Transverse colon (tissue), 4 donors: Measurements from ENCODE around the gene VSTM2L. TPM values are rescaled to one million over a fixed set of nuclear protein-coding genes. Genes with fewer than 3 reads are reported as not detected.
"Not testable (repeated sequence)": the region's sequence is repeated elsewhere in the genome, so short reads cannot be mapped to it uniquely, and the experiment has no call there.

ENCODE experiments used
- DNase-seq: peaks from one replicate; pipeline ENCODE4 v3.0.0-alpha.2; 2019
- H3K27ac ChIP-seq, 4 donors: fragments of 200-600 bp; sonication (generic); 2 replicates each; pipeline ENCODE4 v1.5.1; 2016 to 2018; ENCODE audit warnings: inconsistent platforms in 4 of 4
- H3K27me3 ChIP-seq: fragments of 200-600 bp; sonication (generic); 2 replicates; pipeline ENCODE4 v1.5.1; 2017; ENCODE audit warnings: inconsistent platforms
- H3K36me3 ChIP-seq, 4 donors: fragments of 200-600 bp; sonication (generic); 2 replicates each; pipeline ENCODE4 v1.5.1; 2017 to 2019; ENCODE audit warnings: inconsistent platforms in 4 of 4
- H3K4me1 ChIP-seq, 4 donors: fragments of 200-600 bp; sonication (generic); 2 replicates each; pipeline ENCODE4 v1.5.1; 2017 to 2020; ENCODE audit warnings: inconsistent platforms in 4 of 4
- H3K4me3 ChIP-seq, 4 donors: fragments of 200-600 bp; sonication (generic); 1 replicate in 1 of 4; 2 replicates in 3 of 4; pipeline versions ENCODE4 v1.5.1 to v1.6.1; 2017 to 2019; ENCODE audit warnings: inconsistent platforms in 4 of 4
- H3K9me3 ChIP-seq, 2 donors: fragments of 200-600 bp; sonication (generic); 2 replicates each; pipeline ENCODE4 v1.5.1; 2017 to 2019; ENCODE audit warnings: inconsistent platforms in 2 of 2
- EP300 ChIP-seq: sonication (generic); formaldehyde crosslinking; IDR thresholded peaks from one replicate; pipeline ENCODE4 v1.6.1; 2017; ENCODE audit warnings: antibody characterized with exemption, low read depth
- POLR2A ChIP-seq: fragments of 450-650 bp; IDR thresholded peaks from one replicate; pipeline ENCODE4 v1.6.1; 2016; ENCODE audit warnings: antibody characterized with exemption, mild to moderate bottlenecking, moderate library complexity
- POLR2AphosphoS5 ChIP-seq, 3 donors: sonication (generic); formaldehyde crosslinking; IDR thresholded peaks; one replicate each; pipeline ENCODE4 v1.6.1; 2016; ENCODE audit warnings: antibody characterized with exemption in 3 of 3
- WGBS, 2 donors: methylation state at CpG; one replicate each; pipeline ENCODE4 v1.1.5; 2018; ENCODE audit warnings: low coverage in 1 of 2; 5-methylcytosine and 5-hydroxymethylcytosine counted together
- in situ Hi-C, 4 donors: fragments of 200-750 bp; cut with MboI; loops; one replicate each; pipeline versions ENCODE4 v1.15.0 to v1.15.1; 2017; ENCODE audit warnings: low sequenced_read_pairs in 3 of 4, low pct_ligation_motif_present in 1 of 4, low pct_unique_long_range_greater_than_20kb in 1 of 4
- intact Hi-C: fragments of 100-400 bp; cut with DNase I; formaldehyde crosslinking; loops from one replicate; pipeline ENCODE4 v1.15.1; 2023; ENCODE audit warnings: low total_unique reads
- total RNA-seq, 4 donors: library from RNA; depleted of rRNA; stranded (reverse); fragments of >200 nt; gene quantifications; one replicate each; pipeline ENCODE4 v1.1.0, GENCODE V29; 2016
- TF ChIP-seq, protein P1 (sequence below), 5 experiments: fragments of 200-600 bp in 3 of 5; fragments of 450-650 bp in 2 of 5; sonication (generic) in 3 of 5; IDR thresholded peaks; 1 replicate in 2 of 5; 2 replicates in 3 of 5; pipeline ENCODE4 v1.5.1; 2016 to 2017; ENCODE audit warnings: antibody characterized with exemption in 5 of 5, inconsistent platforms in 3 of 5, mild to moderate bottlenecking in 2 of 5, moderate library complexity in 1 of 5

Gene VSTM2L
- total RNA-seq, 4 donors from 2014 or later: 3.0 to 6.6 (median 3.0) TPM; not detected in 1

GRCh38 chr20:37955511-37955910, 52.6 kb downstream of the VSTM2L start:
- H3K36me3 ChIP-seq: no peaks in the 10 kb centered on the region
- WGBS, 2 donors: 82 to 83% methylated on average over 3 to 7 of the region's 7 CpGs
- intact Hi-C loops: no loop called here
- no peaks in the 10 kb centered on the region for H3K4me1 ChIP-seq
- DNase-seq: no peak
- H3K4me3 ChIP-seq: no peak overlapping the region
- no peaks in the 10 kb centered on the region for H3K27me3 ChIP-seq
- TF ChIP-seq, protein P1, sequence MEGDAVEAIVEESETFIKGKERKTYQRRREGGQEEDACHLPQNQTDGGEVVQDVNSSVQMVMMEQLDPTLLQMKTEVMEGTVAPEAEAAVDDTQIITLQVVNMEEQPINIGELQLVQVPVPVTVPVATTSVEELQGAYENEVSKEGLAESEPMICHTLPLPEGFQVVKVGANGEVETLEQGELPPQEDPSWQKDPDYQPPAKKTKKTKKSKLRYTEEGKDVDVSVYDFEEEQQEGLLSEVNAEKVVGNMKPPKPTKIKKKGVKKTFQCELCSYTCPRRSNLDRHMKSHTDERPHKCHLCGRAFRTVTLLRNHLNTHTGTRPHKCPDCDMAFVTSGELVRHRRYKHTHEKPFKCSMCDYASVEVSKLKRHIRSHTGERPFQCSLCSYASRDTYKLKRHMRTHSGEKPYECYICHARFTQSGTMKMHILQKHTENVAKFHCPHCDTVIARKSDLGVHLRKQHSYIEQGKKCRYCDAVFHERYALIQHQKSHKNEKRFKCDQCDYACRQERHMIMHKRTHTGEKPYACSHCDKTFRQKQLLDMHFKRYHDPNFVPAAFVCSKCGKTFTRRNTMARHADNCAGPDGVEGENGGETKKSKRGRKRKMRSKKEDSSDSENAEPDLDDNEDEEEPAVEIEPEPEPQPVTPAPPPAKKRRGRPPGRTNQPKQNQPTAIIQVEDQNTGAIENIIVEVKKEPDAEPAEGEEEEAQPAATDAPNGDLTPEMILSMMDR (IDR thresholded peaks at IDR 0.05): no peak
- TF ChIP-seq POLR2AphosphoS5 (IDR thresholded peaks at IDR 0.05) (no peak), POLR2A (no peak), EP300 (no peak)
- H3K27ac ChIP-seq: no peak overlapping the region
- in situ Hi-C loops: no loop called here
- H3K9me3 ChIP-seq: no peaks in the 10 kb centered on the region

GRCh38 chr20:37956107-37956585, 53.2 kb downstream of the VSTM2L start:
- TF ChIP-seq, protein P1 (IDR thresholded peaks at IDR 0.05): no peak
- TF ChIP-seq POLR2AphosphoS5 (IDR thresholded peaks at IDR 0.05) (no peak), POLR2A (no peak), EP300 (no peak)
- WGBS, 2 donors: 25 to 28% methylated on average over 3 of the region's 3 CpGs
- Histone ChIP-seq H3K27me3 (no peaks in the 10 kb centered on the region), H3K4me1 (no peaks in the 10 kb centered on the region), H3K36me3 (no peaks in the 10 kb centered on the region), H3K27ac (no peak overlapping the region), H3K4me3 (no peak overlapping the region), H3K9me3 (no peaks in the 10 kb centered on the region)
- in situ Hi-C loops (no loop called here), intact Hi-C loops (no loop called here)
- no peak for DNase-seq

DNA sequence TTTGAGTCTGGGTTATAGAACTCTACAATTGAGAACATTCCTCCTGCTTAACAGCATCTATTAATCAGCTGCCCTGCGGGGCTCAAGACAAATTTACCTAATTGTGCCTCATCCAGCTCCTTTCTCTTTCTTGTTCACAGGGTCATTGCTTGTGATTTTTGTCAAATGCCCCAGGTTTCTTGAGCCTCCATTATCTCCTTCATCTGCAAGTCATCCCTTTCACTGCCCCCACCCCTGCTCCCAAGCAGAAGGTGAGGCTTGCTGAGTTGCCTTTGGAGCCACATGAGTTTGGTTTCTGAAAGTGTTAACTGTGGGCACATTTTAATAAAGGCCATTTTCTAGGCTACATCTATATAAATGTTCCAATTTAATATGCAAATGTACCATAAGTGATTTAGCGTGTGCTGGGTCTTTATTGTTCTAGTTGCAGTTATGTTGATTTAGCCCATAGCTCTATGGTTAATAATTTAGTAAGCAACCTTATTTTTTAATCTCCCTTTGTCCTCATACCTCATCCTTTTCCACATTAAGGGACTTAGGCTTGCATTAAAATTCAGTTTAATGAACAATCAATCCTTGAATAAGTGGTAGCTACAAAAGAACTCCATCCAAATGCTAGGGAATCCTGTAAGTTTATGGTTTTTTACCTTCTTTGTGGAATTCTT, 56.1 kb downstream of the VSTM2L start:
- intact Hi-C loops (no loop called here), in situ Hi-C loops (no loop called here)
- WGBS, 2 donors: 86 to 94% methylated on average over 2 of the region's 2 CpGs
- TF ChIP-seq POLR2AphosphoS5 (IDR thresholded peaks at IDR 0.05) (no peak), EP300 (no peak), POLR2A (no peak)
- TF ChIP-seq, protein P1 (IDR thresholded peaks at IDR 0.05): no peak
- DNase-seq: no peak
- H3K4me3 ChIP-seq: no peak overlapping the region
- no peaks in the 10 kb centered on the region for H3K36me3 ChIP-seq
- H3K27me3 ChIP-seq: no peaks in the 10 kb centered on the region
- no peaks in the 10 kb centered on the region for H3K9me3 ChIP-seq
- no peak overlapping the region for H3K27ac ChIP-seq
- H3K4me1 ChIP-seq: no peaks in the 10 kb centered on the region

- in situ Hi-C loops (no loop called here), intact Hi-C loops (no loop called here)
- H3K27me3 ChIP-seq: no peaks in the 10 kb centered on the region
- 76 to 100% methylated on average over 1 of the region's 1 CpG for WGBS, 2 donors
- no peak overlapping the region for H3K4me3 ChIP-seq
- no peak for TF ChIP-seq POLR2AphosphoS5 (IDR thresholded peaks at IDR 0.05)
- TF ChIP-seq POLR2A: no peak
- TF ChIP-seq, protein P1 (IDR thresholded peaks at IDR 0.05): no peak
- TF ChIP-seq EP300: no peak
- H3K9me3 ChIP-seq: no peaks in the 10 kb centered on the region
- DNase-seq: no peak
- no peaks in the 10 kb centered on the region for H3K4me1 ChIP-seq
- H3K27ac ChIP-seq: no peak overlapping the region
- H3K36me3 ChIP-seq: no peaks in the 10 kb centered on the region
These were observed 58.1 kb downstream of the VSTM2L start for GRCh38 chr20:37961066-37961465.

GRCh38 chr20:37963483-37963882, 60.6 kb downstream of the VSTM2L start:
- H3K4me3 ChIP-seq, intact Hi-C loops, H3K4me1 ChIP-seq, H3K27me3 ChIP-seq, in situ Hi-C loops, H3K9me3 ChIP-seq, H3K27ac ChIP-seq, H3K36me3 ChIP-seq, DNase-seq: not testable (repeated sequence)
- WGBS, 2 donors: 76 to 98% methylated on average over 2 of the region's 2 CpGs
